Measurements from ENCODE around the gene ZNF688.

ZNF688 gene

DNA sequence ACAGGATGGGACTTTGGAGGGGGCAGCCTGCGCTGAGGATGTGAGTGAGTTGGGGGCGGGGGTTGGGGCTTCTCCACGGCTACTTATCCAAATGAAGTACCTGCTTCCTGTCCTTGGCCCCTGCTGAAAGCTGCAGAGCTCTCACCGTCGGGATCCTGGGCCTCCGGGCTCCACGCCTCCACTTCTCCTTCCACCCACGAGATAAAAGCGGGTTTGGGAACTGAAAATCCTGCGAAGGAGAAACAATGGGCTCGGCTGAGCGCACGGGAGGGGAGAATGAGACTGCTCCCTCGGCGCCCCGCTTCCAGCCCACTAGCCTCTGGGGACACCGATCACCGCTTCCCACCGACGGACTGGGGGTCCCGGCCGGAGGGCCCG, 13.5 kb upstream of the ZNF688 start:
- no peak for DNase-seq

GRCh38 chr16:30582611-30583340, 11.3 kb upstream of the ZNF688 start:
- DNase-seq, result no peak

DNA sequence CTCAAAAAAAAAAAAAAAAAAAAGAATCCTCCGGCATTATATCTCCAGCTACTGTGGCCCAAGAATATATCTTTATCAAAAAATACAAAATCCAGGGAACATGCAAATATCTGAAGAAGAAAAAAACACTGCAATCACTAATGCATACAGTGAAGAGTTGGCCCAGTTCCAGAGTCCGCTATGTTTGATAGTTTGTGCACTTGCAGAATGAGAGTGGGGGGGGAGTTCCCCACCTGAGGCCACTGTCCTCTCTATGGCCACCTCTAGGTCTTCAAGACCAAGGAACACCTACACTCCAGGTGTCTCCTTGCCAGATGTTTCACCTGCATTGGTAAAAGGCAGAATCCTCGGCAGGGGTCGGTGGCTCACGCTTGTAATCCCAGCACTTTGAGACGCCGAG, 9.9 kb upstream of the ZNF688 start:
- DNase-seq, result no peak

- no peak for DNase-seq
Measured at GRCh38 chr16:30574678-30575077, 3.2 kb upstream of the ZNF688 start.

DNA sequence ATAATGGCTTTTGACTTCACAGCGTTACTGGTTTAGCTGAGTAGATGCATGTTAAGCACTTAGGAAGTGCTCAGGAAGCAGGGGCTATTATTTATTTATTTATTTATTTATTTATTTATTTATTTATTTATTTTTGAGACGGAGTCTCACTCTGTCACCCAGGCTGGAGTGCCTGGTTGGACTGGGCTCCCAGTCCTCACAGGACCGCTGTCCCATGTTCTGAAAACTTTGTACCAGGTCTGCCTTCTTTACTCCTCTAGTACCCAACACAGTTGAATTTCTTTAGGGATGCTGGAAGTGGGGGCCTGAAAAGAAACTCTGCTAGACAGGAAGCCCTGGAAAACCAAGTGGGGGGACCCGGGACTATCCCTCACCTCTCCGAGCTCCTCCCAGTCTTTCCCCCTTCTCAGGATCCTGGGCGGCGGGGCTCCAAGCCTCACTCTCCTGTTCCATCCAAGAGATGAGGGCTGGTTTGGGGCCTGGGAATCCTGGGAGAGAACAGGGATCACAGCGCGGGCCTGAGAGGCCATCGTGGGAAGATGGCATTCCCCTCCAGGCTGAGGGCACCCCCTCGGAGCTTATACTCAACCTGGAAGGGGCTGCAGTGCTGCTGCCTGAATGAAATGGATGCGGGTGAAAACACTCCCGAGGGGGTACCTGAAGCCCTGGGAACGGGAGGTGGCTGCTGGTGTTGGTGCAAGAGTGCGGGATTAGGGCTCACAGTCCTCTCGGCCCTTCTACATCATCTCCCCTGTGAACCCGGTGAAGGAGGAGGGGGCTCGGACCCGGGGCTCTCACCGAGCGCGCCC, 674 bp downstream of the ZNF688 start:
- DNase-seq, result no peak

DNA sequence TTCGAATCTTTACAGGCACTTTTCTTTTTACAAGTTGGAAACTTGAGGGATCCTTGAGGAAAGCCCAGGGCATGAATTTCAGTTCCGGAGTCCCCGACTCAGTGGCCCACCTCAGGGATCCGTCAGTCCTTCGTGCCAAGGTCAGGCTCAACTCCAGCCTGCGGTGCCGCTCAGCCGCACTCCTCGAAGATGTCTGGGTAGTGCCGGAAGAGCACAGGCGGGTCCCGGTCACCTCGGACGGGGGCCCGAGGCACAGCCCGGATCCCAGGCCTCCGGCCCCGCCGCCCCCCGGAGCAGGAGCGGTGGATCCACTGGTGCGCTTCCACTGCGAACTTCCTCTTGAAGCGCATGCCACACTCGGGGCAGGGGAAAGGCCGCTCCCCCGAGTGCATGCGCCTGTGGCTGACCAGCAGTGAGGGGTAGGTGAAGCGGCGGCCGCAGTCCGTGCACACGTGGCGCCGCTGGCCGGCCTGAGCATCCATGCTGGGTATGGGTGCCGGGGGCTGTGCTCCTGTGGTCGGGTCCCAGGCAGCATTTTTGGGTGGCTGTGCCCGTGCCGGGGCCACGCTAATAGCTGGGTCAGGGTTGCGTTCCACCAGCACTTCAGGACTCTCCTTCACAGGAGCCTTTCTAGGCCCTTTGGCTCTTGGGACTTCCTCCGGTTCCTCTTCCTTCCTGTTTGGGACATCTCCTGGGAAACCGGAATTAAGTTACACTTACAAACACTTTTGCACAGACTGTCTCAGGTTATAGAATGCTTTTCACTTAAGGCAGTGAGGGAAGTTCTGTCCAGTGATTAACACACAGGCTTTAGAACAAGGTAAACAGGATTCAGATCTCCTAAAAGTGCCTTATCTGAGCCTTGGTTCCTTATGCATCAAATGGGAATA, 1.5 kb downstream of the ZNF688 start:
- no peak for DNase-seq

GRCh38 chr16:30569281-30569680, 2.2 kb downstream of the ZNF688 start:
- DNase-seq, result no peak

DNA sequence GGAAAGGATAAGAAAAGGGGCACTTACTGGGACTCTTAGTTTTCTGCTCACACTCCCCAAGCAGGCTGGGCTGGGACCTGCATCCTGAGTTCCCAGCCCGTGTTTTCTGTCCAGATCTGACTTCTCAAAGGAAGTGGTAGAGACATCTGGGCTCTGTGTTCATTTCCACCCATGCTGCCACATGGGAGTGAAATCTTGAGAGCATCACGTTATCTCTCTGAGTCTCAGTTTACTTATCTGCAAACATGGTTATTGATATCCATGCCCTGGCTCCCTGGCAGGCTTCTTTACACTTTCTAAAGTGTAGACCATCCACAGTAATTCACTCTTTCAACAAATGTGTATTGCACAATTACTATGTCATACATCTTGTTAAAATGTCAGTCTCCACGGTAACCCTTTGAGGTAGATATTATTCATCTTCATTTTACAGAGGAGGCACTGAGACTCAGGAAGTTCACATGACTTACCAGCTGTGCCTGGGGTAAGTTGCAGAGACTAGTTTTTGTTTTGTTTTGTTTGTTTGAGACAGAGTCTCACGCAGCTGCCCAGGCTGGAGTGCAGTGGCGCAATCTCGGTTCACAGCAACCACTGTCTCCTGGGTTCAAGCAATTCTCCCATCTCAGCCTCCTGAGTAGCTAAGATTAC, 3.4 kb downstream of the ZNF688 start:
- DNase-seq, result no peak

- DNase-seq, result no peak
Measured at GRCh38 chr16:30567160-30567990, 4.1 kb downstream of the ZNF688 start.

DNA sequence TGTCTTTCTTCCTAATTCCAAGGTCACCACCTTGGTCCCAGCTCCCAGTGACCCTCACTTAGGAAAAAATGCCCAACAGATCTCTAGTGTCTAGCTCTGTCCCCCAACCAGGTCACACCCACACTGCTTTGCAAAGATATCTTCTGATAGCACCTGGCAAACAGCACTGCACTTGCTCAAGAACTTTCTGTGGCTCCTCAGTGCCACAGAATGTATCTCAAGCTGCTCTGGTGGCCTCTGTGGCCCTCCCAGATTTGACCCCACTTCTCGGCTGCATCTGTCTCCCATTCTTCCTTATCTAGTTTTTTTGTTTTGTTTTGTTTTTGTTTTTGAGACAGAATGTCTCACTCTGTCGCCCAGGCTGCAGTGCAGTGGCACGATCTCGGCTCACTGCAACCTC, 5.0 kb downstream of the ZNF688 start:
- DNase-seq, result no peak

DNA sequence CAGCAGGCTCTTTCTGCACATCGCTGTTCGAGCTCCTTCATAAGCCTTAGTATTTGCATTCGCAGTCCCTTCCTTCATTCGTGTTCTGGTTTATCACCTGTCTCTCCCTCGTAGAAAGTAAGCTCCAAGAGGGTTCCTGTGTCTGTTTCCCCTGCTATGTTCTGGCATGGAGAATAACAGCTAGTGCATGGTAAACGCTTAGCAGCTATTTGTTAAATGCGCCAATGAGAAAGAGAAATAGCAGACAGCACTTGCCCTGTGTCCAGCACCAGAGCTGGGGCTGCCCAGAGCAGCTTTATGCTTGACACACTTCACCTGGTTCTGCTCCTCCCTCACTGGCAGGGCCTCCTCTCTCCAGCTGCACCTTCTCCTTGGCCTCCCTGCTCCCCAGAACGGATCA, 5.5 kb downstream of the ZNF688 start:
- DNase-seq, result no peak

DNA sequence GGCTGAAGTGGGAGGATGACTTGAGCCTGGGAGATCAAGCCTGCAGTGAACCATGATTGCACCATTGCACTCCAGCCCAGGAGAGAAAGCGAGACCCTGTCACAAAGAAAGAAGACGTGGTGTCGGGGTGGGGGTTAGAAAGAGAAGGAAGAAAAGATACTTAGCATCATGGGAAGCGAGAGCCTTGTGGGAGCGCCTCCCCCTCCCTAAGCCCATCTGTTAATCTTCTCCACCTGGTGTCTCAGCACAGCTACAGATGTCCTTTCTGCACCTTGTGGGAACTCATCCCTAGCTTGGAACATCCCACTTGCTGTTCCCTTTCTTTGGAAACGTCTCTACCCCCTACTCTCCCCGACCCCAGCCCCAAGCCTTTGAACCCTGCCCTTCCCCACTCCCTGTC, 6.0 kb downstream of the ZNF688 start:
- DNase-seq, result peak; percentile 41

- DNase-seq, result no peak
Measured at GRCh38 chr16:30562021-30562420, 9.5 kb downstream of the ZNF688 start.

GRCh38 chr16:30561089-30561816, 10.3 kb downstream of the ZNF688 start:
- no peak for DNase-seq

GRCh38 chr16:30559690-30560089, 11.8 kb downstream of the ZNF688 start:
- no peak for DNase-seq

DNA sequence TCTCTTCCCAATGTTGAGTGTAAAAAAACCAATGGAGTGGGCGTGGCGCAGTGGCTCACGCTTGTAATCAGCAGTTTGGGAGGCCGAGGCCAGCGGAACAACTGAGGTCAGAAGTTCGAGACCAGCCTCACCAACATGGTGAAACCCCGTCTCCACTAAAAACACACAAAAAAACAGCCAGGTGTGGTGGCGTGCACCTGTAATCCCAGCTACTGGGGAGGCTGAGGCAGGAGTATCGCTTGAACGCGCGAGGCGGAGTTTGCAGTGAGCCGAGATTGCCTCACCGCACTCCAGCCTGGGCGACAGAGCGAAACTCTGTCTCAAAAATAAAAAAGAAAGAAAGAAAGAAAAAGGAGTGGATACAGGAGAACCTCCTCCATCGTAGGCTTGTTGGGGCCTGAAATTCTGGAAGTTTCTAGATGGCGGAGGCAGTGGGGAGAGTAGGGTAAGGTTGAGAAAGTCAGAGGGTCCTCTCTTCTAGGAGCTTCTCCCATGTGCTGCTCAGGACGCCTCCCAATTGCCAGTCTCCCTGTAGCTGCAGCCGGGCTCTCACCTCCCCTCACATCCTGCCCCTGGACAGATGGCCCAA, 12.6 kb downstream of the ZNF688 start:
- no peak for DNase-seq

- peak; percentile 89 for DNase-seq
Measured at GRCh38 chr16:30557957-30558788, 13.3 kb downstream of the ZNF688 start, which contains the start of gene ZNF764. Gene ZNF764, minus strand, starts transcription at chr16:30558374. Its CDS starts 192 bp downstream, at chr16:30558182.

GRCh38 chr16:30557707-30557956, 13.9 kb downstream of the ZNF688 start:
- DNase-seq, result no peak

DNA sequence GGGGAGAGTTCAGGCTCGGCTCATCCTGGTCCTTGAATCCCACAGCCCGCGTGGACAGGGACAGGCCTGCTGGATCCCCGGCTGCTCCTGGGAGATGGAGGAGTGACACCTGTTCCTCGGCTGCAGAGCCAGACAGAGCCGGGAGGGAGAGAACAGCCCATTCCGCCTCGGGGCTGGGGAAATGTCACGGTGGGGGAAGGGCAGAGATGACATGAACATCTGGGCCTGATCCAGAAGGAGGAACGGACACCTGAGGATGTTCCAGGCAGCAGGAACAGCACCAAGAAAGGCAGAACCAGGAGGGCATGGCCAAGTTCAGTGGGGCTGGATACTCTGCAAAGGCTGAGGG, 15.4 kb downstream of the ZNF688 start:
- no peak for DNase-seq

All from NCI-H524 treated with DMSO at 0.1 percent for 48 hours (cell line).